PC-9 (cell line): ENCODE measurements around the gene LYST.
"Not testable (repeated sequence)": the region's sequence is repeated elsewhere in the genome, so short reads cannot be mapped to it uniquely, and the experiment has no call there.

Experiments used
- CTCF ChIP-seq: fragments of 200-600 bp; sonication (generic); conservative IDR thresholded peaks from 2 replicates; pipeline ENCODE4 v1.6.1; 2017; ENCODE audit warnings: mixed run types, antibody characterized with exemption, mild to moderate bottlenecking, moderate library complexity
- EZH2 ChIP-seq: fragments of 200-600 bp; sonication (generic); IDR thresholded peaks from 2 replicates; pipeline ENCODE4 v1.8.0; 2017; ENCODE audit warnings: antibody characterized with exemption, low read depth

- TF ChIP-seq CTCF, EZH2: not testable (repeated sequence)
Observed at GRCh38 chr1:235786227-235786898, 80.3 kb downstream of the LYST start.
